Measurements from ENCODE around the gene PSD2.

DNA sequence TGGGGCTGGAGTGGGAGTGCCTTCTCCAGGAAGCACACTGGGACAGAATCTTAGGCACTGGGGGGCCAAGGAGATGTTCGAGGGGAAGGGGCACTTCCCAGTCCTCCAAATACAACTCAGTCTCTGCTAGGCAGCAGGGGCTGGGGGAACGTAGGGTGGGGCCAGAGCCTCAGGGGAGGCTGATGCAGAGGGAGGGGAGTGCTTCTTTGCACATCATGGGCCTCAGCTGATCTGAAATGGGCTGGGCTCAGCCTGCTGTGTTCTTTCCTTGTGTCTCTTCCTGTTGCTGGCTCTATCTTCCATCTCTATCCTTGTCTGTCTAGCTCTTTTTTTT lies 15.6 kb downstream of the PSD2 start:
- TF ChIP-seq EP300 (IDR thresholded peaks at IDR 0.05; ENCODE audit: low read depth) (no peak), POLR2A (IDR thresholded peaks at IDR 0.05) (no peak)
- TF ChIP-seq, protein P1, sequence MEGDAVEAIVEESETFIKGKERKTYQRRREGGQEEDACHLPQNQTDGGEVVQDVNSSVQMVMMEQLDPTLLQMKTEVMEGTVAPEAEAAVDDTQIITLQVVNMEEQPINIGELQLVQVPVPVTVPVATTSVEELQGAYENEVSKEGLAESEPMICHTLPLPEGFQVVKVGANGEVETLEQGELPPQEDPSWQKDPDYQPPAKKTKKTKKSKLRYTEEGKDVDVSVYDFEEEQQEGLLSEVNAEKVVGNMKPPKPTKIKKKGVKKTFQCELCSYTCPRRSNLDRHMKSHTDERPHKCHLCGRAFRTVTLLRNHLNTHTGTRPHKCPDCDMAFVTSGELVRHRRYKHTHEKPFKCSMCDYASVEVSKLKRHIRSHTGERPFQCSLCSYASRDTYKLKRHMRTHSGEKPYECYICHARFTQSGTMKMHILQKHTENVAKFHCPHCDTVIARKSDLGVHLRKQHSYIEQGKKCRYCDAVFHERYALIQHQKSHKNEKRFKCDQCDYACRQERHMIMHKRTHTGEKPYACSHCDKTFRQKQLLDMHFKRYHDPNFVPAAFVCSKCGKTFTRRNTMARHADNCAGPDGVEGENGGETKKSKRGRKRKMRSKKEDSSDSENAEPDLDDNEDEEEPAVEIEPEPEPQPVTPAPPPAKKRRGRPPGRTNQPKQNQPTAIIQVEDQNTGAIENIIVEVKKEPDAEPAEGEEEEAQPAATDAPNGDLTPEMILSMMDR (IDR thresholded peaks at IDR 0.05) = no peak

All from transverse colon (tissue), 3 donors.